PC-3 (cell line): ENCODE results near the gene CACHD1.

Experiments
- CTCF ChIP-seq: fragments of 300-600 bp; sonication (generic); conservative IDR thresholded peaks from 2 replicates; pipeline ENCODE4 v1.5.1; 2017; ENCODE audit warnings: antibody characterized with exemption, low read depth, mild to moderate bottlenecking, low read length
- EZH2 ChIP-seq: fragments of 300-600 bp; sonication (generic); IDR thresholded peaks from one replicate; pipeline ENCODE4 v1.6.1; 2017; ENCODE audit warnings: antibody characterized with exemption, mild to moderate bottlenecking, low read length; ENCODE audit not compliant: unreplicated experiment
- EZH2phosphoT487 ChIP-seq: fragments of 300-600 bp; sonication (generic); IDR thresholded peaks from 2 replicates; pipeline ENCODE4 v1.6.1; 2018; ENCODE audit warnings: mild to moderate bottlenecking, antibody characterized with exemption, low read length, borderline replicate concordance

- TF ChIP-seq CTCF = no peak
- TF ChIP-seq EZH2 = no peak
- no peak for TF ChIP-seq EZH2phosphoT487
Measured at GRCh38 chr1:64483731-64484414, 13.9 kb downstream of the CACHD1 start.
